K562 (cell line): ENCODE results near the gene NUDT5. TPM values are rescaled to one million over a fixed set of nuclear protein-coding genes. Genes with fewer than 3 reads are reported as not detected.

Experiments
- ATAC-seq: fragments of 200-7000 bp; cut with Tn5 transposase; 3 replicates; pipeline ENCODE4 v1.9.1; 2020; ENCODE audit warnings: moderate library complexity
- BruUV-seq: library from RNA; stranded (reverse); fragments of 400-500 nt; replicated peaks from 2 replicates; lab custom pipeline; 2021; lab: Mats Ljungman, UMichigan
- CTCF ChIA-PET: fragments of 300-600 bp; formaldehyde crosslinking; extraction: SDS; loops from one replicate; lab custom pipeline; 2021; ENCODE audit warnings: low intra/inter-chr PET ratio; lab: Yijun Ruan, JAX
- POLR2A ChIA-PET: fragments of 300-600, 350-650 bp; sonication (Branson Sonifier 250); formaldehyde crosslinking; extraction: SDS; loops from one replicate; lab custom pipeline; 2021; ENCODE audit warnings: antibody characterized with exemption, inconsistent platforms; lab: Yijun Ruan, JAX
- DNase-seq, 4 experiments: peaks; one replicate each; pipeline versions ENCODE4 v3.0.0 to v3.0.0-alpha.2; 2011 to 2018; ENCODE audit warnings: low spot score in 3 of 4, mixed read lengths in 3 of 4; ENCODE audit errors: extremely low read depth in 1 of 4
- FAIRE-seq: peaks from 2 replicates; lab custom pipeline; 2011; peaks lifted over from hg19 to GRCh38; lab: Jason Lieb, UNC
- H2AFZ ChIP-seq: 2 replicates; pipeline ENCODE4 v1.6.0; 2011; ENCODE audit warnings: low read depth, low read length, control low read depth, inconsistent platforms
- H3K27ac ChIP-seq: fragments of 200-600 bp; 3 replicates; pipeline ENCODE4 v1.8.0; 2011; ENCODE audit warnings: low read depth, mild to moderate bottlenecking, control low read depth, inconsistent platforms, low read length, moderate library complexity, mixed read lengths; ENCODE audit errors: extremely low read depth
- H3K27me3 ChIP-seq, 2 experiments: fragments of 300-600 bp in 1 of 2; 2 replicates in 1 of 2; 3 replicates in 1 of 2; pipeline versions ENCODE4 v1.6.0 to v1.8.0; 2011; ENCODE audit warnings: inconsistent platforms in 2 of 2, low read length in 2 of 2, mild to moderate bottlenecking in 1 of 2, mixed read lengths in 1 of 2, moderate library complexity in 1 of 2; ENCODE audit not compliant: control insufficient read depth in 2 of 2, insufficient read depth in 2 of 2
- H3K36me3 ChIP-seq: fragments of 300-600 bp; 3 replicates; pipeline ENCODE4 v1.8.0; 2011; ENCODE audit warnings: mild to moderate bottlenecking, low read length, inconsistent platforms; ENCODE audit not compliant: control insufficient read depth, insufficient read depth
- H3K4me1 ChIP-seq, 2 experiments: fragments of 200-600 bp in 1 of 2; replicated peaks in 1 of 2; 2 replicates in 1 of 2; 3 replicates in 1 of 2; pipeline versions ENCODE4 v1.5.1 to v1.8.0; 2011; ENCODE audit warnings: inconsistent platforms in 2 of 2, low read length in 2 of 2, mild to moderate bottlenecking in 1 of 2, mixed read lengths in 1 of 2, moderate library complexity in 1 of 2; ENCODE audit not compliant: control insufficient read depth in 2 of 2, insufficient read depth in 2 of 2
- H3K4me2 ChIP-seq: 2 replicates; pipeline ENCODE4 v1.6.1; 2011; ENCODE audit warnings: low read length, control low read depth, inconsistent platforms, mixed read lengths; ENCODE audit not compliant: insufficient read depth
- H3K4me3 ChIP-seq: fragments of 200-600 bp; sonication (generic), shearing (Covaris generic); 2 replicates; pipeline ENCODE4 v1.5.1; 2016; ENCODE audit warnings: control low read depth, inconsistent platforms
- H3K79me2 ChIP-seq: fragments of 200-600 bp; 3 replicates; pipeline ENCODE4 v1.8.0; 2011; ENCODE audit warnings: low read length, inconsistent platforms; ENCODE audit not compliant: control insufficient read depth, insufficient read depth
- H3K9ac ChIP-seq, 2 experiments: 2 replicates each; pipeline versions ENCODE4 v1.6.0 to v1.6.1; 2011; ENCODE audit warnings: low read depth in 2 of 2, low read length in 2 of 2, control low read depth in 1 of 2, inconsistent platforms in 1 of 2, mild to moderate bottlenecking in 1 of 2, mixed read lengths in 1 of 2; ENCODE audit not compliant: insufficient read depth in 1 of 2
- H3K9me1 ChIP-seq: one replicate; pipeline ENCODE4 v1.6.0; 2011; ENCODE audit warnings: inconsistent platforms, mild to moderate bottlenecking, low read length, moderate library complexity; ENCODE audit not compliant: control insufficient read depth, insufficient read depth
- H3K9me3 ChIP-seq: replicated peaks from 2 replicates; pipeline ENCODE4 v1.5.1; 2011; ENCODE audit warnings: low read depth, low read length, inconsistent platforms; ENCODE audit not compliant: control insufficient read depth, insufficient read depth
- H4K20me1 ChIP-seq: replicated peaks from 2 replicates; pipeline ENCODE4 v1.6.1; 2011; ENCODE audit warnings: low read length, inconsistent platforms, mixed read lengths; ENCODE audit not compliant: control insufficient read depth, insufficient read depth
- CEBPB ChIP-seq: fragments of 450-650 bp; IDR thresholded peaks from 2 replicates; pipeline ENCODE4 v1.6.1; 2016; ENCODE audit warnings: missing genetic modification characterization, missing compliant biosample characterization
- CEBPG ChIP-seq, 3 experiments: fragments of 200-800 bp in 1 of 3; sonication (Bioruptor generic) in 1 of 3; sonication (generic) in 1 of 3; formaldehyde crosslinking in 1 of 3; IDR thresholded peaks in 2 of 3; conservative IDR thresholded peaks in 1 of 3; 2 replicates each; pipeline versions ENCODE4 v1.6.1 to v1.8.0; 2016 to 2022; ENCODE audit warnings: missing compliant biosample characterization in 2 of 3, missing genetic modification characterization in 2 of 3, mild to moderate bottlenecking in 1 of 3, missing genetic modification reagents in 1 of 3
- FOXA3 ChIP-seq, 2 experiments: fragments of 450-650 bp in 1 of 2; sonication (generic) in 1 of 2; formaldehyde crosslinking; IDR thresholded peaks in 1 of 2; conservative IDR thresholded peaks in 1 of 2; 2 replicates each; pipeline versions ENCODE4 v1.4.0 to v1.8.0; 2020 to 2022; ENCODE audit warnings: mild to moderate bottlenecking in 2 of 2, missing genetic modification reagents in 1 of 2
- HMG20A ChIP-seq: fragments of 450-650 bp; formaldehyde crosslinking; conservative IDR thresholded peaks from 2 replicates; pipeline ENCODE4 v1.4.0; 2020; ENCODE audit warnings: mild to moderate bottlenecking, mixed read lengths
- JUND ChIP-seq, 2 experiments: IDR thresholded peaks; 2 replicates in 1 of 2; 3 replicates in 1 of 2; pipeline ENCODE4 v1.6.1; 2011; ENCODE audit warnings: borderline replicate concordance in 2 of 2, low read depth in 2 of 2, low read length in 2 of 2, improper control_type of control experiment in 1 of 2, missing biosample characterization in 1 of 2, missing genetic modification characterization in 1 of 2, missing genetic modification reagents in 1 of 2
- KAT7 ChIP-seq: sonication (generic); formaldehyde crosslinking; IDR thresholded peaks from 2 replicates; pipeline ENCODE4 v1.8.0; 2022; ENCODE audit warnings: missing genetic modification reagents, mild to moderate bottlenecking, borderline replicate concordance
- LARP7 ChIP-seq: fragments of 450-650 bp; IDR thresholded peaks from 2 replicates; pipeline ENCODE4 v1.6.1; 2016
- SP1 ChIP-seq: sonication (generic); formaldehyde crosslinking; IDR thresholded peaks from 2 replicates; pipeline ENCODE4 v1.8.1; 2022; ENCODE audit warnings: mild to moderate bottlenecking, missing genetic modification reagents
- ZNF140 ChIP-seq: fragments of 250-450 bp; sonication (Bioruptor Pico); IDR thresholded peaks from 2 replicates; pipeline ENCODE4 v1.8.0; 2021; ENCODE audit warnings: moderate library complexity, mild to moderate bottlenecking, inconsistent platforms
- ZNF589 ChIP-seq: fragments of 200-800 bp; sonication (Bioruptor generic); IDR thresholded peaks from 2 replicates; pipeline ENCODE4 v1.6.1; 2016; ENCODE audit warnings: low read depth, missing genetic modification characterization, missing compliant biosample characterization
- WGBS: fragments of 100-300 bp; shearing (Covaris generic); methylation state at CpG from one replicate; pipeline ENCODE4 v1.1.6; 2016; ENCODE audit warnings: low coverage, mixed read lengths; ENCODE audit not compliant: insufficient coverage; ENCODE audit errors: missing lambda C conversion rate; 5-methylcytosine and 5-hydroxymethylcytosine counted together
- in situ Hi-C: fragments of 300-500 bp; cut with MboI; formaldehyde crosslinking; loops from 4 replicates; pipeline ENCODE4 v1.15.0; 2018; ENCODE audit warnings: inconsistent platforms, mixed read lengths
- intact Hi-C: fragments of 100-400 bp; cut with micrococcal nuclease; formaldehyde crosslinking; loops from 2 replicates; pipeline ENCODE4 v1.14.2; 2022
- polyA plus RNA-seq, 8 experiments: library from polyadenylated mRNA; depleted of rRNA in 4 of 8; stranded (reverse) in 5 of 8; unstranded in 3 of 8; fragments of >200 nt; fragmentation: Nextera tagmentation in 2 of 8; fragmentation: Illumina TruSeq in 1 of 8; extraction: Ambion mirVana in 2 of 8; extraction: Trizol in 1 of 8; gene quantifications; 2 replicates each; pipeline versions ENCODE4 v1.2.1 to v1.2.3, GENCODE V29; 2011 to 2014; ENCODE audit warnings: inconsistent platforms in 1 of 8, missing spikeins in 1 of 8
- total RNA-seq, 7 experiments: library from RNA; depleted of rRNA in 6 of 7; stranded (reverse); fragments of >200 nt in 6 of 7; fragmentation: Illumina TruSeq in 2 of 7; extraction: Trizol in 2 of 7; gene quantifications; 2 replicates each; pipeline versions ENCODE4 v1.2.1 to v1.2.3, GENCODE V29; 2011 to 2021; ENCODE audit warnings: low replicate concordance in 1 of 7
- TF ChIP-seq, protein P1 (sequence below): fragments of 250-450 bp; sonication (Bioruptor Pico); IDR thresholded peaks from 2 replicates; pipeline ENCODE4 v1.8.0; 2022; ENCODE audit warnings: inconsistent platforms, mild to moderate bottlenecking, moderate library complexity, borderline replicate concordance

NUDT5 gene
- total and polyA plus RNA-seq, 9 of the 15 experiments (the other 6 are each of a cell fraction or from before 2014, with no cell fraction given), result 87.7 to 422 (median 186) TPM

DNA sequence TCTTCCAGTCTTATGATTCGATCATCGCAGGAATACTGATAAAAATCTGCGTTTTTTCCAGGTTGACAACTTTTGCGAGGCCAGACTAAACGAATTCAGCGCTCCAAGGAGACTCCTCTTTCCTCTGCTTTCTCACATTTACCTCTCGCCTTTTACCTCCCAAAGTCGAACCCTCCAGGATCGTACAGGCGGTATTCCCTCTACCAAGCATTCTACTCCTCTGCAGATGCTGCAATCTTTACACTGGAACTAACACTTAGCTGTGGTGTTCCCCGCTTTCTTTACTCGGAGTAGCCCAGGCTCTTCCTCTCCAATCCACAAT, 449 bp downstream of the NUDT5 start:
- in situ Hi-C loops, result no loop called here
- Histone ChIP-seq H3K79me2 (peaks cover 89% of the 10 kb centered on the region), H3K27ac (peak overlapping the region; percentile 95), H4K20me1 (no peaks in the 10 kb centered on the region), H3K4me1 (peaks cover 8% of the 10 kb centered on the region in 2 experiments; a peak in 3 of 5 replicates), H2AFZ (peak overlapping the region; percentile 98), H3K9ac (peak overlapping the region; percentile 88 to 95), H3K27me3 (no peaks in the 10 kb centered on the region), H3K4me2 (peak overlapping the region; percentile 95), H3K9me1 (no peaks in the 10 kb centered on the region), H3K9me3 (no peaks in the 10 kb centered on the region), H3K36me3 (peaks cover 44% of the 10 kb centered on the region), H3K4me3 (peak overlapping the region; percentile 95)
- TF ChIP-seq LARP7 (0 out of 2 replicates have a peak, but pooled peaks have one; percentile 10), SP1 (CRISPR knock-in tag) (0 out of 2 replicates have a peak, but pooled peaks have one; percentile 45), ZNF140 (CRISPR knock-in tag) (no peak), JUND (IDR thresholded peaks at IDR 0.05; ENCODE audit: borderline replicate concordance, low read depth, low read length) (0 out of 2 replicates have a peak, but pooled peaks have one; percentile 2), JUND (tag; IDR thresholded peaks at IDR 0.05; ENCODE audit: borderline replicate concordance, low read depth, low read length) (no peak), FOXA3 (CRISPR knock-in tag; conservative IDR thresholded peaks at IDR 0.05 in 1 of 2, IDR thresholded peaks at IDR 0.05 in 1 of 2) (0 out of 4 replicates have a peak, but pooled peaks of 1 of the 2 experiments have one; percentile 32), HMG20A (no peak), CEBPB (tag) (peak; percentile 44; the same call in 1 of the 2 replicates), KAT7 (CRISPR knock-in tag) (0 out of 2 replicates have a peak, but pooled peaks have one; percentile 32), ZNF589 (CRISPR knock-in tag) (0 out of 2 replicates have a peak, but pooled peaks have one; percentile 9), CEBPG (CRISPR knock-in tag; IDR thresholded peaks at IDR 0.05) (no peak), CEBPG (tag; conservative IDR thresholded peaks at IDR 0.05 in 1 of 2, IDR thresholded peaks at IDR 0.05 in 1 of 2) (0 out of 4 replicates have a peak, but pooled peaks of 1 of the 2 experiments have one; percentile 1)
- TF ChIP-seq, protein P1, sequence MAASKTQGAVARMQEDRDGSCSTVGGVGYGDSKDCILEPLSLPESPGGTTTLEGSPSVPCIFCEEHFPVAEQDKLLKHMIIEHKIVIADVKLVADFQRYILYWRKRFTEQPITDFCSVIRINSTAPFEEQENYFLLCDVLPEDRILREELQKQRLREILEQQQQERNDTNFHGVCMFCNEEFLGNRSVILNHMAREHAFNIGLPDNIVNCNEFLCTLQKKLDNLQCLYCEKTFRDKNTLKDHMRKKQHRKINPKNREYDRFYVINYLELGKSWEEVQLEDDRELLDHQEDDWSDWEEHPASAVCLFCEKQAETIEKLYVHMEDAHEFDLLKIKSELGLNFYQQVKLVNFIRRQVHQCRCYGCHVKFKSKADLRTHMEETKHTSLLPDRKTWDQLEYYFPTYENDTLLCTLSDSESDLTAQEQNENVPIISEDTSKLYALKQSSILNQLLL (CRISPR knock-in tag), result no peak
- peak; percentile 29 for ATAC-seq
- CTCF ChIA-PET, result no interaction called here
- no TSS peak for BruUV-seq
- FAIRE-seq, result no peak
- 3% methylated on average over 12 of the region's 12 CpGs for WGBS
- intact Hi-C loops, result loop anchor here (10.0 kb wide), 1 partner anchor 150 kb away; the partner anchor contains the start of gene UPF2
- POLR2A ChIA-PET, result interaction anchor here (0.6 to 2.0 kb wide), 10 partner anchors 11 to 276 kb away, joined by 3 to 11 read pairs (median 3); no protein-coding TSS in a partner anchor
- DNase-seq, result no peak
